Glomerular visceral epithelial cell (primary cell): ENCODE measurements around the gene BRAF.
"Not testable (repeated sequence)": the region's sequence is repeated elsewhere in the genome, so short reads cannot be mapped to it uniquely, and the experiment has no call there.

ENCODE experiments used
- DNase-seq: peaks from one replicate; pipeline ENCODE4 v3.0.0-alpha.2; 2016; ENCODE audit errors: extremely low spot score

The BRAF gene

GRCh38 chr7:140918236-140918635, 6.5 kb downstream of the BRAF start:
- no peak for DNase-seq

GRCh38 chr7:140917258-140917657, 7.5 kb downstream of the BRAF start:
- no peak for DNase-seq

GRCh38 chr7:140915935-140916555, 8.7 kb downstream of the BRAF start:
- DNase-seq = no peak

GRCh38 chr7:140914083-140914482, 10.6 kb downstream of the BRAF start:
- DNase-seq = no peak

GRCh38 chr7:140913596-140913928, 11.2 kb downstream of the BRAF start:
- DNase-seq = not testable (repeated sequence)

DNA sequence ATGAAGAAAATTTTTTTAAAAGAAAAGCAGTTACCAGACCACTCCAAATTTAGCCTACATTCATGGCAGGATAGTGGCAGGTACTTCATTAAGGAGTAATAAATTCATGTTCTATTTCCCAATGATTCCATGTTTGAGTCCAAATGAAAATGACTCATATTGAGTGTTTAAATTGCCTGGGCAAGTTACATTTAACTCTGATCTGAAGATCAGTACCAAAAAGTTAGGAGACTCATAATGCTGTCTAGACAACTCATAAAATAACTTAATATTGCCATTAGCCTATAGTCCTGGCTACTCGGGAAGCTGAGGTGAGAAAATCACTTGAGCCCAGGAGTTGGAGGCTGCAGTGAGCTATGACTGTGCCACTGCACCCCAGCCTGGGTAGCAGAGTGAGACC, 13.0 kb downstream of the BRAF start:
- DNase-seq = no peak

GRCh38 chr7:140909476-140910161, 15.1 kb downstream of the BRAF start:
- no peak for DNase-seq

DNA sequence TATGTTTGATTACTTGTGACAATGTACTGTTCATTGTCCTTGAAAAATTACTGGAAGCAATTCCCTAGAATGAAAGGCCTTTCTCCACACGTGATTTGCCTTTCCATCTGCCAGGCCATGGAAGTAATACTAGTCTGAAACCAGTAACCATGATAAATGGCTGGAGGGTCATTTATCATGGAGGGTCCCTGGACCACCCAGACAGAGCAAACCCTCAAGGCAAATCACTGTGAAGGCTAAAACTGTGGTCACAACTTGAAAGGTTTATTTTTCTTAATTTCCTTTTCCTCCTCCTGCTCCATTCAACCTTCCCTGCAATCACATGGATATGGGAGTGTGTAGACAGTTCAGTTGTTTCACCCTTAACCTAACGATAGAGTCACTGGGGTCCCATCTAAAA, 16.4 kb downstream of the BRAF start:
- no peak for DNase-seq

GRCh38 chr7:140903741-140904480, 20.8 kb downstream of the BRAF start:
- peak; percentile 13 for DNase-seq

DNA sequence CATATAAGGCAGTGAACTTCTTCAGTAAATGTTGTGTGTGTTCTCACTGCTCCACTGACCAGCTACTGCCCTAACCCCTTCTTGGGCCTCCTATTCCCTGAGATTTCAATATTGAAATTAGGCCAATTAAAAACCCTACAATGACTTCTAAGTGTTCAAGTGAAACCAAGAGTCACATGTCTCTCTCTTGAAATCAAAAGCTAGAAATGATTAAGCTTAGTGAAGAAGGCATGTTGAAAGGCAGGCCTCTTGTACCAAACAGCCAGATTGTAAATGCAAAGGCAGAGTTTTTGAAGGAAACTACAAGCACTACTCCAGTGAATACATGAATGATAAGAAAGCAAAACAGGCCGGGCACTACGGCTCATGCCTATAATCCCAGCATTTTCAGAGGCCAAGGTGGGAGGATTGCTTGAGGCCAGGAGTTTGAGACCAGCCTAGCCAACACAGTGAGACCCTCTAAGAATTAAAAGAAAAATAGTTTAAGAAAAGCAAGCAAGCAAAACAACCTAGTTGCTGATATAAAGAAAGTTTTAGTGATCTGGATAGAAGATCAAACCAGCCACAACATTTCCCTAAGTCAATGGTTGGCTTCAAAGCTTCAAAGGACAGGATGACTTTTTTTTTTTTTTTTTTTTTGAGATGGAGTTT, 22.3 kb downstream of the BRAF start:
- no peak for DNase-seq

DNA sequence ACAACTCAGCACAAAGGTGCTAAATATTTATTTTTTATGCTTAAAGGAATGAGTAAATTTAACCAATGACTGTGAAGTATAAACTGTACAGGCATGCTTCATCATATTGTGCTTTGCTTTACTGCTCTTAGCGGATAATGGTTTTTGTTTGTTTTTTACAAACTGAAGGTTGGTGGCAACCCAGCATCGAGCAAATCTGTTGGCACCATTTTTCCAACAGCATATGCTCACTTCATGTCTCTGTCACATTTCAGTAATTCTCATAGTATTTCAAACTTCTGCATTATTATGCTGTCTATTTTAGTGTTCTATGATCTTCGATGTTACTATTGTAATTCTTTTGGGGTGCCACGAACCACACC, 22.8 kb downstream of the BRAF start:
- no peak for DNase-seq

DNA sequence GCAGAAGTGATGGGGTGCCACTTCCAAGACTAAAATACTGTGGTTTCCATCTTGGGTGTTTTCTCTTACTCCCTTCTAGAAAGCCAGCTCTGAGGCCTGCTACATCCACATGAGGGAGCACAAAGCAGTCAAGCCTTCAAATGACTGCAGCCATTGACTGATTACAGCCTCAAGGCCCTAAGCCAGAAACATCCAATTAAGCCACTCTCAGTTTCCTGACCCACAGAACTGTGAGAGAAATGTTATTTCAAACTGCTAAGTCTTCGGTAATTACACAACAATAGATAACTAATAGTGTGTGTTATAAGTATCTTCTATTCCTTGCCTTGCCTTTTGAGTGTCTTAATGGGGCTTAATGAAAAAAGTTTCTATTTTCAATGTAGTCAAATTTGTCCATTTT, 24.8 kb downstream of the BRAF start:
- DNase-seq = no peak

GRCh38 chr7:140898786-140899536, 25.8 kb downstream of the BRAF start:
- no peak for DNase-seq

DNA sequence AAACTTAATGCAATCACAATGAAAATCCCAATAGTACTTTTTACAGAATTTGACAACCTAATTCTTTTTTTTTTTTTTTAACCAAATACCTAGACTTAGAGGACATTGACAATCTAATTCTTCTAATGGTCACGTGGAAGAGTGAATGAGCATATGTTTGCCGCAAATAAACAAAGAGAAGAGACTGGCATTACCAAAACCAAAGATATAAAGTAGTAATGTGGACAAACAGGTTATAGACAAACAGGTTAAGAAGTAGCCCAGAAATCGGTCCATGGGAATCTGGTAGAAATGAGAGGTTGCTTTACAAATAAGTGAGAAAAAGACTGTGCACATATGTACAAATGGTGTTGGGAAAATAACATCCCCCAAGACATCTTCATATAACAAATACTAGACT, 27.7 kb downstream of the BRAF start:
- no peak for DNase-seq

DNA sequence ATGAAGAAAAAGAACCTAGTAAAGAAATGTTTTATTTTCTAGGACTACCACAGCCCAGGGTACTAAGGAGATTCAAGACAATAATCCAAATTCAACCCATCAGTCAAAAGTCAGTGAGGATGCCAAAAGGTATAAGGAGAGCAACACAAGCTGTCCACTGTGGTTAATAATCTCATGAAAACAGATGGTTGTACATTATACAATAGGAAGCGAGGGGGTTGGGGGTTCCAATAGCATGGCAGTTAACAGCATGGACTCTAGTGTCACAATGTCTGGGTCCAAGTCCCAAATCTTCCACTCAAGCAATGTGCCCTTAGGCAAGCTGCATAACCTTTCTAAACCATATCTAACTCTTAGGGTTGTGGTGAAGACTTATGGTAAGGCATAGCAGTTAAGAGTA, 35.1 kb downstream of the BRAF start:
- no peak for DNase-seq

GRCh38 chr7:140889150-140889549, 35.6 kb downstream of the BRAF start:
- no peak for DNase-seq

DNA sequence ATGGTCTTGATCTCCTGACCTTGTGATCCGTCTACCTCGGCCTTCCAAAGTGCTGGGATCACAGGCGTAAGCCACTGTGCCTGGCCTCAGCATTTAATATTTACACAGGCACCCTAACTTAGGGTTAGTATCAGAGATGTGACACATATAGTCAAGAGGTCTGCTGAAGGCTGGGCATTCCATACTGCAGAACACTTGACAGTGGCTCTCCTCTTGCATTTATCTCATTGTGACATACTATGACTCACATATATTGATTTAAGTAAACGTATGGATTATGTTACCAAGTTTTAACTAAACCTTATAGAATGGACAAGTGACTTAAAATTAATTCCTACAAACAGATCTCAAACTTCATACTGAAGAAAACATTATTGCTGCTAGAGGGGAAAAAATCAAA, 36.6 kb downstream of the BRAF start:
- no peak for DNase-seq

GRCh38 chr7:140885735-140886334, 38.9 kb downstream of the BRAF start:
- DNase-seq = no peak

GRCh38 chr7:140883378-140883777, 41.4 kb downstream of the BRAF start:
- no peak for DNase-seq

DNA sequence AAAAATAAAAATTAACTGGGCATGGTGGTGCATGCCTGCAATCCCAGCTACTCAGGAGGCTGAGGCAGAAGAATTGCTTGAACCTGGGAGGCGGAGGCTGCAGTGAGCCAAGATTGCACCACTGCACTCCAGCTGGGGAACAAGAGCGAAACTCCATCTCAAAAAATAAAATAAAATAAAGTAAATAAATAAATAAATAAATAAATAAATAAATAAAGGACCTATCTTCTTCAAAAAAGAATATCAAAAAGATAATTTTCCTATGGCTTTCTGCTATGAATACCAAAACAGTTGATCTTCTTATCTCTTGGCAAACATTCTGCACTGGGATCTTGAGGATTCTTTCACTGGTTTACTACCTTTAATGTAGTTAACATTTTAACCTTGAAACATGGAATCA, 41.9 kb downstream of the BRAF start:
- DNase-seq = not testable (repeated sequence)

GRCh38 chr7:140881507-140882228, 43.1 kb downstream of the BRAF start:
- DNase-seq = no peak
